ENCODE results near the gene S100A14.

S100A14 gene

DNA sequence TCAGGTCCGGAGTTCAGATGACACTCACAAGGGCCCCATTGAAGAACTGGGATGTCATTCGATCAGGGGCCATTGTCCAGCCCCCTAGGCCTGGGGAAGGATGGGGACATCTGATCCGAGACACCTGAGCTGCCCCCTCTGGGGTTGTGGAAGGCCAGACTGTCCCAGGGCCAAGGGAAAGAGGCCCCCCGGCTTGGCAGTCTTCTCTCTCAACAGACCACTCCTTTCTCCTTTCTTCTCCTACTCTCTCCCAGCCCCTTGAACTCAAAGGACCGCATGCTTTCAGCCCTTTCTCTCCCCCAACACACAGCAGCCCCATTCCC lies 13.2 kb upstream of the S100A14 start:
- H3K27me3 ChIP-seq, result no peaks in the 10 kb centered on the region
- H3K4me1 ChIP-seq, result peaks cover 89% of the 10 kb centered on the region
- H3K4me2 ChIP-seq, result peak overlapping the region; percentile 99
- peak overlapping the region; percentile 53; the same call in 1 of the 2 replicates for H3K4me3 ChIP-seq
- H3K27ac ChIP-seq, result peak overlapping the region; percentile 84
- H3K36me3 ChIP-seq, result peaks cover 8% of the 10 kb centered on the region; the same call in 1 of the 2 replicates
- H4K20me1 ChIP-seq, result no peaks in the 10 kb centered on the region
- H3K9ac ChIP-seq, result peak overlapping the region; percentile 87
- no peaks in the 10 kb centered on the region for H3K9me3 ChIP-seq
- no peak for TF ChIP-seq Cebpa-rat (IDR thresholded peaks at IDR 0.05)

DNA sequence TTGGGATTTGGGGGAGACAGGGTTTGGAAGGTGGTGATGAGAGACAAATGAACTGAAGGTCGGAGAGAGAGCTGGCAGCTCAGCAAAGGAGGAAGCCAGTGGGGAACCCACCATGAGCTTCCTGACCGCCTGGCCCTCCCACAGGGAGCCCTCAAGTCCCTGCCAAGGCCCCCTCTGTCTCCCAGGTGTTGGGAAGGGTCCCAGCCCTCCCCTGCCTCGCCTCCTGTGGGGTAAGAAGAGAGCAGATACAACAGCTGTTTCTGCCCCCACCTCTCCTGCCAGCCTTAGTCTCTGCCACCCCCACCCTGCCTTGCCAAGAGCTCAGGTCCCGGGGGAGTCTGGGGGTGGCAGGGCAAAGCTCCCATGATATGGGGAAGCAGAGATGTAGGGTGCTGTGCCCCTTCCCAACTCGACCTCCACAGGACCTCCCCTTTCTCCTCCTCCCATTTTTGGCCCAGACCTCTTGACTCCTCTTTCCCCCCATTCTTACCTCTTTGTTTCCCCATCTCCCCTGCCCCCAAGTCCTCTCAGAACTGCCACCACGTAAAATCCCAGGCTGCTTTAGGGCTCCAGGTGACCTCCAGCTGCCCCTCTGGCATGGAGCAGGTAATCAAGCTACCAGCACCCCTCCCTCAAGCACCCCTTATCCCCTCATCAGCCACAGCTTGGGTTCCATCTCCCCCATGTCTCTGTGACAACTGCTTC lies 12.7 kb upstream of the S100A14 start:
- Histone ChIP-seq H4K20me1 (no peaks in the 10 kb centered on the region), H3K27ac (peak overlapping the region; percentile 84), H3K4me1 (peaks cover 94% of the 10 kb centered on the region), H3K9me3 (no peaks in the 10 kb centered on the region), H3K4me2 (peak overlapping the region; percentile 99), H3K27me3 (no peaks in the 10 kb centered on the region), H3K4me3 (peak overlapping the region; percentile 53), H3K9ac (peak overlapping the region; percentile 87), H3K36me3 (peaks cover 8% of the 10 kb centered on the region; the same call in 1 of the 2 replicates)
- no peak for TF ChIP-seq Cebpa-rat (IDR thresholded peaks at IDR 0.05)

DNA sequence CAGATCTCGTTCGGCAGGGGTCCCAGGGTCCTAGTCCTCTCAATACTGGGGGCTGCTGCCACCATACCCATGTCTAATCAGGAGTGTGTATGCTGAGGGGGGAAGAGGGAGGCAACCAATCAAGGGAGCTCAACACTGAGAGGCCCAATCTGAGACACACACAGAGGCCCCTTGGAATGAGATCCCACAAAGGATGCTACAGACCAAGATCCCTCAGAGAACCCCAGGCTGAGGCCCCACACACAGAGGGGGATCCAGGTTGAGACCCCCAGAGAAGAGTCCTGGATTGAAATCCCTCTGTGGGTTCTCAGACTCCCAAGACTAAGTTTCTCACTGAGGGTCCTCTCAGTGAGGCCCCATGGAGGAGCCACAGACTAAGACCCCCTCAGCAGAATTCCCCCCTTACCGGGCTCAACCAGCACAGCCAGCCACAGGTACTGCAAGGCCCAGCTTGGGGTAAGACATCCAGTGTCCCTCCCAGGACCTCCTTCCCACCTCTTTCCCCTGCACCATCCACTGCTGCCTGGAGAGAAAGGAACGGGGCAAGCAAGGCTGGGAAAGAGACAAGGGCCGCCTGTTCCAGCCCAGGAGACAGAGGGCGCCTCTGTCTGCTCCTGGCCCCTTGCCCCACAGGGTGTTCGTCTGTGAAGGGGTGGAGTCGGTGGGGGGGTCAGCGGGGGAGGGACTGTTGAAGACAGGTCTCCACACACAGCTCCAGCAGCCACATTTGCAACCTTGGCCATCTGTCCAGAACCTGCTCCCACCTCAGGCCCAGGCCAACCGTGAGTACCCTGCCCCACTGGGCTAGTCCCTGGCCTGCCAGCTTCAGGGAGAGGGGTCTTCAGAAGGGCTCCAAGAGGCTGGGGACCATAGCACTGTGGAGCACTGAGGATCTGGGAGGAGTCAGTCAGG lies 11.8 kb upstream of the S100A14 start, which contains the start of gene S100A1:
TSS of gene S100A1 (plus strand) at position 720 of the 912 bp plus-strand sequence. CDS start 2,088 bp downstream, outside the sequence.
- Histone ChIP-seq H3K4me1 (peaks cover 96% of the 10 kb centered on the region), H4K20me1 (no peaks in the 10 kb centered on the region), H3K4me2 (peak within 1 kb of the TSS; percentile 99), H3K27me3 (no peaks in the 10 kb centered on the region), H3K4me3 (peak within 1 kb of the TSS; percentile 68), H3K27ac (peak within 1 kb of the TSS; percentile 84), H3K36me3 (peaks cover 8% of the 10 kb centered on the region; the same call in 1 of the 2 replicates), H3K9ac (peak within 1 kb of the TSS; percentile 87), H3K9me3 (no peaks in the 10 kb centered on the region)
- no peak for TF ChIP-seq Cebpa-rat (IDR thresholded peaks at IDR 0.05)

- no peaks in the 10 kb centered on the region for H3K9me3 ChIP-seq
- peaks cover 8% of the 10 kb centered on the region; the same call in 1 of the 2 replicates for H3K36me3 ChIP-seq
- TF ChIP-seq Cebpa-rat (IDR thresholded peaks at IDR 0.05), result no peak
- peak within 1 kb of the TSS; percentile 87 for H3K9ac ChIP-seq
- H3K4me2 ChIP-seq, result peak within 1 kb of the TSS; percentile 99
- peak within 1 kb of the TSS; percentile 84 for H3K27ac ChIP-seq
- H3K4me3 ChIP-seq, result peak within 1 kb of the TSS; percentile 68
- no peaks in the 10 kb centered on the region for H3K27me3 ChIP-seq
- H3K4me1 ChIP-seq, result peaks cover 96% of the 10 kb centered on the region
- H4K20me1 ChIP-seq, result no peaks in the 10 kb centered on the region
Measured at GRCh38 chr1:153626904-153627714, 11.0 kb upstream of the S100A14 start, which contains the start of gene S100A13. Gene S100A13, minus strand, starts transcription at chr1:153627505. Its CDS starts 1,033 bp downstream, at chr1:153626472.

DNA sequence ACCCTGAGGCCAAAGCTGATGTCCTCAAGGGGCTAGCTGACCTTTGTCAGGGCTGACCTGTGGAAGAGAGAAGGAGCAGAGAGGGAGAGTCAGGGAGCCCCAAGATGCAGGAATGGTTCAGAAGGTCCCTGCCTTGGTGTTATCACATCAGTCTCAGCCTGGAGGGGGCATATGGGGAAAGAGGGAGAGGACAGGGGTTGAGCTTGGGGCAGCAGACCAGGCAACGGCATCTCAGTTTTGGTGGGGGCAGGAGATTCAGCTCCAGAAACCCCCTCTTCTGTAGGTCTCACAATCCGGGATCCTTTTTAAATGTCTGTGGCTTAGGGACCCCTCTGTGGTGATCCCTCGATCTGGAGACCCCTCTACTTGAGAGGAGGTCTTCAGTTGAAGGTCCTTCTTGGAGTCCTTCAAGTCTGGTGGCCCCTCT lies 10.4 kb upstream of the S100A14 start:
- no peaks in the 10 kb centered on the region for H3K27me3 ChIP-seq
- TF ChIP-seq Cebpa-rat (IDR thresholded peaks at IDR 0.05), result no peak
- H3K4me3 ChIP-seq, result peak overlapping the region; percentile 68
- H3K9me3 ChIP-seq, result no peaks in the 10 kb centered on the region
- H4K20me1 ChIP-seq, result no peaks in the 10 kb centered on the region
- H3K4me2 ChIP-seq, result peak overlapping the region; percentile 99
- peaks cover 8% of the 10 kb centered on the region; the same call in 1 of the 2 replicates for H3K36me3 ChIP-seq
- peak overlapping the region; percentile 84 for H3K27ac ChIP-seq
- H3K4me1 ChIP-seq, result peaks cover 97% of the 10 kb centered on the region
- H3K9ac ChIP-seq, result peak overlapping the region; percentile 87

GRCh38 chr1:153624965-153625611 lies 9.0 kb upstream of the S100A14 start:
- no peaks in the 10 kb centered on the region for H3K27me3 ChIP-seq
- peaks cover 2% of the 10 kb centered on the region; the same call in 1 of the 2 replicates for H3K9me3 ChIP-seq
- H3K36me3 ChIP-seq, result peaks cover 13% of the 10 kb centered on the region
- no peaks in the 10 kb centered on the region for H4K20me1 ChIP-seq
- peak overlapping the region; percentile 99 for H3K4me2 ChIP-seq
- TF ChIP-seq Cebpa-rat (IDR thresholded peaks at IDR 0.05), result no peak
- H3K27ac ChIP-seq, result no peak overlapping the region
- no peak overlapping the region for H3K4me3 ChIP-seq
- H3K9ac ChIP-seq, result no peak overlapping the region
- peaks cover 88% of the 10 kb centered on the region for H3K4me1 ChIP-seq

- Histone ChIP-seq H3K4me2 (peak overlapping the region; percentile 99), H3K27me3 (no peaks in the 10 kb centered on the region), H3K4me1 (peaks cover 77% of the 10 kb centered on the region), H4K20me1 (no peaks in the 10 kb centered on the region), H3K36me3 (peaks cover 30% of the 10 kb centered on the region), H3K9me3 (peaks cover 12% of the 10 kb centered on the region; the same call in 1 of the 2 replicates), H3K9ac (peak overlapping the region; percentile 36; the same call in 1 of the 2 replicates), H3K4me3 (0 out of 2 replicates have a peak overlapping the region, but pooled peaks have one; percentile 4), H3K27ac (peak overlapping the region; percentile 19; the same call in 1 of the 2 replicates)
- no peak for TF ChIP-seq Cebpa-rat (IDR thresholded peaks at IDR 0.05)
Measured at GRCh38 chr1:153623101-153623500, 7.0 kb upstream of the S100A14 start.

DNA sequence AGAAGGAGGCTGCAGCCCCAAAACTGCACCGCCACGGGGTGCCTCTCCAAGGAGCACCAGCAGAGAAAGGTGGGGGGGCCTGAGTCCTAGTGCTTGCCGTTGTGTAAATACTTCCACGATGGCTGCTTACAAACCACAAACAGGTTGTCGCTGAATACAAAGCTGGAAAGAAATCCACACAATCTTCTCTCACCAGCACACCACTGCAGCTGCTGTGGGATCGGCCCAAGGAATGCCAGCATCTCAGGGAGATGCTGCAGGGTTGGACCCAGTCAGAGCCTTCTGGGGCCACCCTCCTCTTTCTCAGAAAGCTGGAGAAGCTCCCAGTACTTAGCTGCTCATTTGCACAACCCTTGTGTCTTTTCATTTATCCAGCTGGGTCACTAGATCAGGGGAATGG lies 3.0 kb upstream of the S100A14 start:
- Histone ChIP-seq H3K9me3 (peaks cover 12% of the 10 kb centered on the region; the same call in 1 of the 2 replicates), H4K20me1 (no peaks in the 10 kb centered on the region), H3K9ac (no peak overlapping the region), H3K4me2 (no peak overlapping the region), H3K4me1 (peaks cover 63% of the 10 kb centered on the region), H3K36me3 (peaks cover 23% of the 10 kb centered on the region), H3K27me3 (no peaks in the 10 kb centered on the region), H3K27ac (no peak overlapping the region), H3K4me3 (no peak overlapping the region)
- no peak for TF ChIP-seq Cebpa-rat (IDR thresholded peaks at IDR 0.05)
